Karpas-422 (cell line): ENCODE data around the gene ST8SIA6. TPM values are rescaled to one million over a fixed set of nuclear protein-coding genes. Genes with fewer than 3 reads are reported as not detected.
"Not testable (repeated sequence)": the region's sequence is repeated elsewhere in the genome, so short reads cannot be mapped to it uniquely, and the experiment has no call there.

ENCODE experiments used
- DNase-seq: peaks from one replicate; pipeline ENCODE4 v3.0.0-alpha.2; 2015
- H2AFZ ChIP-seq: fragments of 200-600 bp; sonication (generic); 2 replicates; pipeline ENCODE4 v1.6.1; 2014; ENCODE audit warnings: antibody characterized with exemption, low read length, mixed read lengths
- H3K27ac ChIP-seq: fragments of 200-600 bp; sonication (generic); 2 replicates; pipeline ENCODE4 v1.5.1; 2014; ENCODE audit warnings: mild to moderate bottlenecking, low read length, moderate library complexity
- H3K27me3 ChIP-seq: fragments of 200-600 bp; sonication (generic); 2 replicates; pipeline ENCODE4 v1.6.1; 2014; ENCODE audit warnings: low read length, mixed read lengths
- H3K36me3 ChIP-seq: fragments of 200-600 bp; sonication (generic); 2 replicates; pipeline ENCODE4 v1.6.1; 2014; ENCODE audit warnings: low read length, mixed read lengths; ENCODE audit not compliant: insufficient read depth
- H3K4me1 ChIP-seq: fragments of 200-600 bp; sonication (generic); 2 replicates; pipeline ENCODE4 v1.6.1; 2014; ENCODE audit warnings: mild to moderate bottlenecking, low read length, mixed read lengths
- H3K4me2 ChIP-seq: fragments of 200-600 bp; sonication (generic); 2 replicates; pipeline ENCODE4 v1.6.1; 2014; ENCODE audit warnings: low read length, low read depth, mild to moderate bottlenecking; ENCODE audit not compliant: poor library complexity, severe bottlenecking
- H3K4me3 ChIP-seq: fragments of 200-600 bp; sonication (generic); 2 replicates; pipeline ENCODE4 v1.5.1; 2014; ENCODE audit warnings: mild to moderate bottlenecking, antibody characterized with exemption, low read length, mixed read lengths
- H3K79me2 ChIP-seq: fragments of 200-600 bp; sonication (generic); 2 replicates; pipeline ENCODE4 v1.6.1; 2014; ENCODE audit warnings: mild to moderate bottlenecking, low read length, mixed read lengths
- H3K9ac ChIP-seq: fragments of 200-600 bp; sonication (generic); 2 replicates; pipeline ENCODE4 v1.6.0; 2014; ENCODE audit warnings: low read length
- H3K9me2 ChIP-seq: fragments of 200-600 bp; sonication (generic), shearing (Covaris generic); replicated peaks from 2 replicates; pipeline ENCODE4 v1.6.0; 2014; ENCODE audit warnings: mild to moderate bottlenecking, low read length, moderate library complexity; ENCODE audit not compliant: insufficient read depth
- H3K9me3 ChIP-seq: fragments of 300-700, 200-600 bp; sonication (generic); 2 replicates; pipeline ENCODE4 v1.6.1; 2014; ENCODE audit warnings: low read length, mixed read lengths
- H4K20me1 ChIP-seq: fragments of 200-600 bp; sonication (generic); 2 replicates; pipeline ENCODE4 v1.6.1; 2014; ENCODE audit warnings: mild to moderate bottlenecking, antibody characterized with exemption, low read length, low read depth; ENCODE audit not compliant: insufficient read depth
- total RNA-seq: library from RNA; depleted of rRNA; stranded (reverse); fragments of >200 nt; shearing (Covaris generic); gene quantifications from 2 replicates; pipeline ENCODE4 v1.2.3, GENCODE V29; 2014; ENCODE audit warnings: low replicate concordance

The ST8SIA6 gene
- total RNA-seq, 1 experiment from 2014 or later: not detected

GRCh38 chr10:17413876-17414275 is 40.5 kb downstream of the ST8SIA6 start:
- no peak for DNase-seq
- H3K4me3 ChIP-seq: no peak overlapping the region
- H3K4me1 ChIP-seq: no peaks in the 10 kb centered on the region
- no peaks in the 10 kb centered on the region for H3K79me2 ChIP-seq
- H3K4me2 ChIP-seq: no peak overlapping the region
- no peaks in the 10 kb centered on the region for H4K20me1 ChIP-seq
- no peaks in the 10 kb centered on the region for H3K9me2 ChIP-seq
- no peaks in the 10 kb centered on the region for H3K36me3 ChIP-seq
- no peak overlapping the region for H3K27ac ChIP-seq
- no peaks in the 10 kb centered on the region for H3K9me3 ChIP-seq
- no peak overlapping the region for H3K9ac ChIP-seq
- H2AFZ ChIP-seq: no peak overlapping the region
- H3K27me3 ChIP-seq: no peaks in the 10 kb centered on the region

DNA sequence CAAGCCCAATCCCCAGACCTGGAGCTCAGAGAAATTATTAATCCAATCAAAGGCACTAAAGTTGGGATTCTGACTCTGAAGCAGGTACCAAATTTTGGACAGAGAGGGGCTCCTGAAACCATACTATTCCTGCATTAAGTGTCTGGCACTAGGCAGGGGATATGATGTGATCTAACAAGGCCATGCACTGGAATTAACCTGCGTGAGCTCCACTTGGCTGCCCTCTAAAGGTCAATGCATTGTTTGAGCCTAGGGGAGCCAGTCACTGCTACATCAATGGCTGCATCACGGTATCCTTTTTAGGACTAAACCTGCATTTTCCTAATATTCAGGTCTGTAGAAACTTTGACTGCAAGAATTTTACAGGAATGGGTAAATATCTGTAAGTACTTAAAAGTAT is 42.1 kb downstream of the ST8SIA6 start:
- no peak overlapping the region for H2AFZ ChIP-seq
- no peak overlapping the region for H3K4me3 ChIP-seq
- no peaks in the 10 kb centered on the region for H3K36me3 ChIP-seq
- no peaks in the 10 kb centered on the region for H3K79me2 ChIP-seq
- H3K9ac ChIP-seq: no peak overlapping the region
- no peaks in the 10 kb centered on the region for H3K9me2 ChIP-seq
- H4K20me1 ChIP-seq: no peaks in the 10 kb centered on the region
- DNase-seq: no peak
- H3K4me2 ChIP-seq: no peak overlapping the region
- H3K4me1 ChIP-seq: no peaks in the 10 kb centered on the region
- no peaks in the 10 kb centered on the region for H3K9me3 ChIP-seq
- H3K27me3 ChIP-seq: no peaks in the 10 kb centered on the region
- H3K27ac ChIP-seq: no peak overlapping the region

- Histone ChIP-seq H3K9me2 (no peaks in the 10 kb centered on the region), H3K4me1 (no peaks in the 10 kb centered on the region), H3K9ac (no peak overlapping the region), H3K27ac (no peak overlapping the region), H2AFZ (no peak overlapping the region), H4K20me1 (no peaks in the 10 kb centered on the region), H3K4me2 (no peak overlapping the region), H3K9me3 (no peaks in the 10 kb centered on the region), H3K36me3 (no peaks in the 10 kb centered on the region), H3K4me3 (no peak overlapping the region), H3K27me3 (no peaks in the 10 kb centered on the region), H3K79me2 (no peaks in the 10 kb centered on the region)
- DNase-seq: peak; percentile 45
Observed at GRCh38 chr10:17410907-17411306, 43.5 kb downstream of the ST8SIA6 start.

GRCh38 chr10:17409170-17409733 is 45.1 kb downstream of the ST8SIA6 start:
- Histone ChIP-seq H3K4me1 (no peaks in the 10 kb centered on the region), H4K20me1 (no peaks in the 10 kb centered on the region), H3K27me3 (no peaks in the 10 kb centered on the region), H3K79me2 (no peaks in the 10 kb centered on the region), H3K9me3 (no peaks in the 10 kb centered on the region), H3K4me3 (no peak overlapping the region), H3K27ac (no peak overlapping the region), H2AFZ (no peak overlapping the region), H3K4me2 (no peak overlapping the region), H3K36me3 (no peaks in the 10 kb centered on the region), H3K9me2 (no peaks in the 10 kb centered on the region), H3K9ac (no peak overlapping the region)
- DNase-seq: peak; percentile 57

DNA sequence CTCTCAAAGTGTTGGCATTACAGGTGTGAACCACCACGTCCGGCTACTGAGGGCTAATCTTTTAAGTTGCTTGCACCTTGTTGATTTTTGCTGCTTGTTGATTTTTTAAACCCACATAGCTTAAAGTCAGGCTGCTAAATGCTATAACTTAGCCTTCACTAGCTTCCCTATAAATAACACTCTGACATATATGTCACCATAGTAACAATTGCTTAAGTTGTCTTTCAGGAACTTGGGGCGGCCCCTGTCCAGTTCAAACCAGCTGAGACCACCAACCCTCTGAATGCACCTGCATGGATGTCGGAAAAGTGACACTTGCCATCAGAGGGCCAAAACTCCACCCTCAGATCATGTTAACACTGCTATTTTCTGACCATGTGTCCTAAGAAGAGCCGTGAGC is 47.3 kb downstream of the ST8SIA6 start:
- Histone ChIP-seq H2AFZ (no peak overlapping the region), H3K27ac (no peak overlapping the region), H3K79me2 (no peaks in the 10 kb centered on the region), H3K4me3 (no peak overlapping the region), H3K27me3 (no peaks in the 10 kb centered on the region), H3K9me3 (no peaks in the 10 kb centered on the region), H3K4me1 (no peaks in the 10 kb centered on the region), H3K4me2 (no peak overlapping the region), H3K36me3 (no peaks in the 10 kb centered on the region), H4K20me1 (no peaks in the 10 kb centered on the region), H3K9me2 (no peaks in the 10 kb centered on the region), H3K9ac (no peak overlapping the region)
- no peak for DNase-seq

GRCh38 chr10:17406036-17406834 is 48.2 kb downstream of the ST8SIA6 start:
- H3K4me2 ChIP-seq: no peak overlapping the region

GRCh38 chr10:17403161-17403560 is 51.2 kb downstream of the ST8SIA6 start:
- no peaks in the 10 kb centered on the region for H3K36me3 ChIP-seq
- H3K27ac ChIP-seq: no peak overlapping the region
- H3K79me2 ChIP-seq: no peaks in the 10 kb centered on the region
- no peaks in the 10 kb centered on the region for H4K20me1 ChIP-seq
- no peak overlapping the region for H3K4me2 ChIP-seq
- DNase-seq: peak; percentile 21
- H3K9me2 ChIP-seq: no peaks in the 10 kb centered on the region
- H3K27me3 ChIP-seq: no peaks in the 10 kb centered on the region
- H3K4me1 ChIP-seq: no peaks in the 10 kb centered on the region
- H3K9me3 ChIP-seq: no peaks in the 10 kb centered on the region
- no peak overlapping the region for H3K9ac ChIP-seq
- H2AFZ ChIP-seq: no peak overlapping the region
- H3K4me3 ChIP-seq: no peak overlapping the region

More at GRCh38 chr10:17406036-17406834, 48.2 kb downstream of the ST8SIA6 start:
- Histone ChIP-seq H4K20me1 (no peaks in the 10 kb centered on the region), H3K9me3 (no peaks in the 10 kb centered on the region), H3K79me2 (no peaks in the 10 kb centered on the region), H3K4me3 (no peak overlapping the region), H3K27me3 (no peaks in the 10 kb centered on the region), H3K36me3 (no peaks in the 10 kb centered on the region), H3K9ac (no peak overlapping the region), H3K4me1 (no peaks in the 10 kb centered on the region), H2AFZ (no peak overlapping the region), H3K9me2 (no peaks in the 10 kb centered on the region), H3K27ac (no peak overlapping the region)
- no peak for DNase-seq

DNA sequence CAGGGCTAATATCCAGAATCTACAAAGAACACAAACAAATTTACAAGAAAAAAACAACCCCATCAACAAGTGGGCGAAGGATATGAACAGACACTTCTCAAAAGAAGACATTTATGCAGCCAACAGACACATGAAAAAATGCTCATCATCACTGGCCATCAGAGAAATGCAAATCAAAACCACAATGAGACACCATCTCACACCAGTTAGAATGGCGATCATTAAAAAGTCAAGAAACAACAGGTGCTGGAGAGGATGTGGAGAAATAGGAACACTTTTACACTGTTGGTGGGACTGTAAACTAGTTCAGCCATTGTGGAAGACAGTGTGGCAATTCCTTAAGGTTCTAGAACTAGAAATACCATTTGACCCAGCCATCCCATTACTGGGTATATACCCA is 52.4 kb downstream of the ST8SIA6 start:
- not testable (repeated sequence) for H3K79me2 ChIP-seq, H3K4me3 ChIP-seq, H3K36me3 ChIP-seq, H3K9me2 ChIP-seq, H3K9me3 ChIP-seq, H3K27ac ChIP-seq, H3K9ac ChIP-seq, DNase-seq, H3K4me1 ChIP-seq, H2AFZ ChIP-seq, H3K27me3 ChIP-seq, H4K20me1 ChIP-seq, H3K4me2 ChIP-seq
